RWPE1 (cell line): ENCODE results near the gene TEAD3.

ENCODE experiments used
- CTCF ChIA-PET: fragments of 350-600 bp; sonication (Branson Sonifier 250); formaldehyde crosslinking; extraction: SDS; loops from one replicate; lab custom pipeline; 2021; lab: Yijun Ruan, JAX
- POLR2A ChIA-PET: fragments of 400-600 bp; formaldehyde crosslinking; extraction: SDS; loops from one replicate; lab custom pipeline; 2020; ENCODE audit warnings: antibody characterized with exemption; ENCODE audit not compliant: low non-redundant PET; lab: Yijun Ruan, JAX
- DNase-seq: peaks from one replicate; pipeline ENCODE4 v3.0.0; 2012; ENCODE audit warnings: low spot score
- H3K27ac ChIP-seq: fragments of 450-650 bp; 2 replicates; pipeline ENCODE4 v1.5.1; 2017
- CTCF ChIP-seq: fragments of 450-650 bp; conservative IDR thresholded peaks from 2 replicates; pipeline ENCODE4 v1.5.1; 2017; ENCODE audit warnings: low read depth, mild to moderate bottlenecking

The TEAD3 gene

DNA sequence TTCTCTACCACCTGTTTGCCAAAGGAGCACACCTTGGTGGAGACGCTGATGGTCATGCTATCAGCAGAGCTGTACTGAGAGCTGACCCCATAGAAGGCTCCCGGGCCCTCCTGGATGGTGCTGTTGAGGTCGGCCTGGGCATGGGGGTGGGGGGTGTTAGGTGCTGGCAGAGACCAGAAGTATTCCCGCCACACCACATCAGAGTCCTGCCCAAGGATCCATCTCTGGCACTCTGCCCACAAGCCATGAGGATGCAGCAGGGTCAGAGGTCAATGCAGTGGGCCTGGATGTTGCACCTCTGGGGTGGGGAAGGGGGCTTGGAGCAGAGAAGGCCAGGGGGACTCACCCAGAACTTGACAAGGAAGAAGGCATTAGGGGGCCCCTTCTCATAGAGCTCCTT is 21.3 kb downstream of the TEAD3 start:
- H3K27ac ChIP-seq, result peak overlapping the region; percentile 94
- no peak for DNase-seq
- no peak for TF ChIP-seq CTCF
- ChIA-PET CTCF (interaction anchor here (0.6 kb wide), 2 partner anchors 261 to 1307 kb away, joined by 3 to 7 read pairs; partner anchors contain the start of gene ARMC12), POLR2A (interaction anchor here (0.9 kb wide), 1 partner anchor 11 kb away, joined by 3 read pairs; no protein-coding TSS in a partner anchor)

- TF ChIP-seq CTCF, result no peak
- DNase-seq, result no peak
- ChIA-PET POLR2A (interaction anchor here (0.9 kb wide), 1 partner anchor 10 kb away, joined by 3 read pairs; no protein-coding TSS in a partner anchor), CTCF (interaction anchor here (0.6 kb wide), 2 partner anchors 262 to 1306 kb away, joined by 3 to 7 read pairs; partner anchors contain the start of gene ARMC12)
- peak overlapping the region; percentile 94 for H3K27ac ChIP-seq
These were observed 21.8 kb downstream of the TEAD3 start for GRCh38 chr6:35474942-35475570.

DNA sequence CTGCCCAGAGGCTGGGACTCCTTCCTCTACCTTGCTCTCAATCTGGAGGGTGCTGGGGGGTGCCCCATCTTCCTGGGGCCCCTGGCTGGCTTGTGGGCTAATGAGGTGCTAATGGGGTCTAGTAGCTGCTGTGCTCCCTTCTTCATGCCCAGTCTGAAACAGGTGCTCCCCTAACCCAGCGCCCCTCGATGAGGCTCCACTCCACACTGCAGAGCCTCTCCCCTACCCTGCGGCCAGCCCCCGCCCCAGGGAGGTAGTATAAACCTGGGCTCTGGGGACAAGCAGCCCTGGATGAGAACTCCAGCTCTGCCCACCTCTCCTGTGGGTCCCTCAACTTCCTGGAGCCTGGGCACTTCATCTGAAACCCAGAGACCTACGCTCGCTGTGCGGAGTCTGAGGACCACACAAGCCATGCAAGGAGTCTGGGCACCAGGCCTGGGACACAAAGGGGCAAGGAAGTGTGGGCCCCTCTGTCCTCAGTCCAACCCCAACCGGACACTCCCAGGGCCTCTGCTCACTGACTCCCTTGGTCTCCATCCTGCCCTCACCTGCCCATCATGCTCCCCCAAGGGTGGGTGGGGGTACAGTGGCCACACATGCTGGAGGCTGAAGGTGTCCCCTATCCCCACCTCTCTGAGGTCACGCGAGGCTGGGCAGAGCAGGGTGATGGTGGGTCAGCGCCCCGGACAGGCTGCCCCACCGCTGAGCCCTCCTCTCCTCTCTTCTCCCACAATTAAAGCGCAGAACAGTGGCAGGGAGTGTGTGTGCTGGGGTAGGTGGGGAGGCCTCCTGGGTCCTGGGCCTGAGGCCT is 22.5 kb downstream of the TEAD3 start:
- ChIA-PET POLR2A (interaction anchor here (0.6 to 1.3 kb wide), 5 partner anchors 9 to 679 kb away, joined by 3 to 5 read pairs (median 3); partner anchors contain the start of gene TEAD3), CTCF (no interaction called here)
- TF ChIP-seq CTCF, result no peak
- DNase-seq, result no peak
- peak overlapping the region; percentile 94 for H3K27ac ChIP-seq

DNA sequence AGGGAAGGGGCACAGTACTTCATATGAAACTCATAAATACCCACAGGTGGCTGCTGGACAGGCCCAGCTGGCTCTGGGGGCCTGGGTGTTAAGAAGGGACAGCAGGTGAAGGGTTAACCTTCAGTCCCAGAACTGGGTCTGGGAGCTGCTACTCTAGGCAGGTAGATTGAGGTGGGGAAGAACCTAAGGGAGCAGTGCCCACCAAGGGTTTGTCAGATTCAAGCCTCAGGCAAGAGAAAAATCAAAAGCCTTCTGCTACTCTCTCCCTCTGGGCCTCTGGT is 23.1 kb downstream of the TEAD3 start:
- ChIA-PET CTCF (no interaction called here), POLR2A (interaction anchor here (0.6 to 1.3 kb wide), 4 partner anchors 11 to 678 kb away, joined by 3 to 5 read pairs (median 3); partner anchors contain the start of gene TEAD3)
- peak overlapping the region; percentile 94 for H3K27ac ChIP-seq
- no peak for TF ChIP-seq CTCF
- no peak for DNase-seq

DNA sequence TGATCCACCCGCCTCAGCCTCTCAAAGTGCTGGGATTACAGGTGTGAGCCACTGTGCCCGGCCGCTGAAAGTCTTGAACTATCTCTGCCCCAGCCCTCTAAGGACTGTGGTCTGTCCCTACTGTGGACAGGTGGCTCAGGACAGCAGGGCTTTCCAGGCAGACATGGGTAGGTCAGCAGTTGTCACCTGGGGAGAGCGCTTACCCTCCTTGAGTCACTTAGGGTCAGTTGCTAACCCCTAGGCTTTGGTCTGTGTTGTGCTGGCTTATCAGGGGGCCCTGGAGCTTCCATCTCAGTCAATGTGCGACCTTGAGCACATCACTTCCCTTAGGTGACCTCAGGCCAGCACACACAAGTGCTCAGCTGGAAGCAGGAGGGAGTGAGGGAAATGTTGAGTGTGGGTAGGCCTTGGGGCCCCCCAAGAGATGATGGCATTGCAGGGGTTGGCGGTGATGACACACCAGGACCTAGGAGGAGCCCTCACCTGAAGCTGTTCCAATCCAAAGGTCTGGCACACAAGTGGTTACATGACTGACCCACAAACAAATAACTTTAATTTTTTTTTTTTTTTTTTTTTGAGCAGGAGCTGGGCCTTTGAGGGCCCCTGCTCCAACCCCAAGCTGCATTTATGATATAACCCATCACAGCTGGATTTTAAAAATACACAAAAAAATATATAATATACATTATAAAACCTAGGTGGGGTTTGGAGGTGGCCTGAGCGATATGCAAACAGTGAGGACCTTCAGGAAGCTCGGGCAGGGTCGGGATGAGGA is 23.6 kb downstream of the TEAD3 start:
- peak overlapping the region; percentile 94 for H3K27ac ChIP-seq
- no peak for DNase-seq
- POLR2A ChIA-PET, result interaction anchor here (0.6 to 1.3 kb wide), 4 partner anchors 11 to 678 kb away, joined by 3 to 5 read pairs (median 3); partner anchors contain the start of gene TEAD3
- CTCF ChIA-PET, result interaction anchor here (0.6 kb wide), 2 partner anchors 23 to 129 kb away, joined by 3 read pairs; no protein-coding TSS in a partner anchor
- no peak for TF ChIP-seq CTCF
